A549 (cell line): ENCODE measurements around the gene ITGA8. TPM values are rescaled to one million over a fixed set of nuclear protein-coding genes. Genes with fewer than 3 reads are reported as not detected.

Experiments used
- ATAC-seq, 2 experiments: fragments of 200-7000 bp in 1 of 2; fragments of >200 bp in 1 of 2; cut with Nextera tagmentation in 1 of 2; cut with Tn5 transposase in 1 of 2; 3 replicates each; pipeline versions ENCODE4 v1.8.0 to v1.9.1; 2018 to 2020; ENCODE audit warnings: mild to moderate bottlenecking in 1 of 2, moderate library complexity in 1 of 2
- CTCF ChIA-PET: fragments of 300-600 bp; sonication (Branson Sonifier 250); formaldehyde crosslinking; extraction: SDS; loops from one replicate; lab custom pipeline; 2021; ENCODE audit warnings: antibody characterized with exemption, inconsistent platforms; lab: Yijun Ruan, JAX
- POLR2A ChIA-PET: fragments of 350-600 bp; formaldehyde crosslinking; extraction: SDS; loops from one replicate; lab custom pipeline; 2021; ENCODE audit warnings: antibody characterized with exemption, inconsistent platforms; lab: Yijun Ruan, JAX
- DNase-seq, 2 experiments: peaks; one replicate each; pipeline versions ENCODE4 v3.0.0 to v3.0.0-alpha.2; 2011 to 2016; ENCODE audit warnings: low read depth in 1 of 2, low spot score in 1 of 2
- FAIRE-seq: peaks from 2 replicates; lab custom pipeline; 2011; peaks lifted over from hg19 to GRCh38; lab: Jason Lieb, UNC
- H3K27ac ChIP-seq, 2 experiments: fragments of >200 bp; sonication (Bioruptor Twin); formaldehyde crosslinking; 3 replicates each; pipeline ENCODE4 v1.5.1; 2016 to 2017
- H3K4me1 ChIP-seq: fragments of >200 bp; sonication (Bioruptor Twin); formaldehyde crosslinking; 3 replicates; pipeline ENCODE4 v1.6.1; 2016
- H3K4me2 ChIP-seq: fragments of >200 bp; sonication (Bioruptor Twin); formaldehyde crosslinking; 3 replicates; pipeline ENCODE4 v1.6.1; 2016
- H3K4me3 ChIP-seq: fragments of >200 bp; sonication (Bioruptor Twin); formaldehyde crosslinking; 3 replicates; pipeline ENCODE4 v1.5.1; 2016
- H3K9me3 ChIP-seq: fragments of >200 bp; sonication (Bioruptor Twin); formaldehyde crosslinking; 3 replicates; pipeline ENCODE4 v1.6.1; 2016
- BHLHE40 ChIP-seq: IDR thresholded peaks from 2 replicates; pipeline ENCODE4 v1.6.1; 2012; ENCODE audit warnings: low read depth, low read length, inconsistent platforms
- CBX2 ChIP-seq: fragments of 200-600 bp; sonication (generic); IDR thresholded peaks from 2 replicates; pipeline ENCODE4 v1.6.1; 2016; ENCODE audit warnings: low read depth, mild to moderate bottlenecking, borderline replicate concordance
- CHD2 ChIP-seq: fragments of 150-350 bp; IDR thresholded peaks from 2 replicates; pipeline ENCODE4 v1.6.1; 2014; ENCODE audit warnings: low read length; ENCODE audit not compliant: partially characterized antibody
- E2F6 ChIP-seq: IDR thresholded peaks from 2 replicates; pipeline ENCODE4 v1.6.1; 2012; ENCODE audit warnings: low read depth, borderline replicate concordance
- EHF ChIP-seq: fragments of 250-450 bp; sonication (Bioruptor Pico); IDR thresholded peaks from 2 replicates; pipeline ENCODE4 v1.5.0; 2020; ENCODE audit warnings: mild to moderate bottlenecking
- FOSL2 ChIP-seq, 2 experiments: fragments of 450-650 bp in 1 of 2; fragments of >200 bp in 1 of 2; sonication (Bioruptor Twin) in 1 of 2; formaldehyde crosslinking; IDR thresholded peaks; 2 replicates each; pipeline versions ENCODE4 v1.5.0 to v1.6.1; 2016 to 2020; ENCODE audit warnings: mild to moderate bottlenecking in 1 of 2, moderate library complexity in 1 of 2
- GATA3 ChIP-seq: IDR thresholded peaks from 2 replicates; pipeline ENCODE4 v1.6.1; 2012; ENCODE audit warnings: borderline replicate concordance
- HOXA7 ChIP-seq: fragments of 250-450 bp; sonication (Bioruptor Pico); IDR thresholded peaks from 2 replicates; pipeline ENCODE4 v1.5.0; 2020; ENCODE audit warnings: mild to moderate bottlenecking, moderate library complexity
- HOXB13 ChIP-seq: fragments of 250-450 bp; sonication (Bioruptor Pico); IDR thresholded peaks from 2 replicates; pipeline ENCODE4 v1.5.0; 2020; ENCODE audit warnings: low read depth, mild to moderate bottlenecking, moderate library complexity
- MAFK ChIP-seq: fragments of 450-650 bp; IDR thresholded peaks from 2 replicates; pipeline ENCODE4 v1.6.1; 2014; ENCODE audit not compliant: partially characterized antibody
- MYC ChIP-seq: IDR thresholded peaks from 2 replicates; pipeline ENCODE4 v1.6.1; 2012; ENCODE audit warnings: mild to moderate bottlenecking, inconsistent platforms, low read length, improper control_type of control experiment, borderline replicate concordance
- NFE2L2 ChIP-seq: fragments of 150-350 bp; conservative IDR thresholded peaks from 2 replicates; pipeline ENCODE4 v1.6.1; 2014; ENCODE audit warnings: low read length
- PBX3 ChIP-seq: IDR thresholded peaks from 2 replicates; pipeline ENCODE4 v1.6.1; 2012
- RAD21 ChIP-seq, 2 experiments: fragments of >200 bp in 1 of 2; sonication (Bioruptor Twin) in 1 of 2; formaldehyde crosslinking in 1 of 2; IDR thresholded peaks in 1 of 2; conservative IDR thresholded peaks in 1 of 2; 2 replicates in 1 of 2; 3 replicates in 1 of 2; pipeline ENCODE4 v1.6.1; 2012 to 2018; ENCODE audit warnings: inconsistent platforms in 1 of 2
- RARB ChIP-seq: fragments of 250-450 bp; sonication (Bioruptor Pico); IDR thresholded peaks from 2 replicates; pipeline ENCODE4 v1.8.0; 2021; ENCODE audit warnings: mild to moderate bottlenecking, moderate library complexity
- RFX5 ChIP-seq: fragments of 450-650 bp; IDR thresholded peaks from 2 replicates; pipeline ENCODE4 v1.7.1; 2014; ENCODE audit warnings: antibody characterized with exemption, mild to moderate bottlenecking, moderate library complexity
- SMC3 ChIP-seq: fragments of >200 bp; sonication (Bioruptor Twin); formaldehyde crosslinking; IDR thresholded peaks from 3 replicates; pipeline ENCODE4 v1.6.1; 2018; ENCODE audit warnings: inconsistent platforms
- SREBF2 ChIP-seq: fragments of 450-650 bp; IDR thresholded peaks from 2 replicates; pipeline ENCODE4 v1.6.1; 2014; ENCODE audit warnings: mild to moderate bottlenecking, moderate library complexity
- TFCP2L1 ChIP-seq: fragments of 250-450 bp; sonication (Bioruptor Pico); IDR thresholded peaks from 2 replicates; pipeline ENCODE4 v1.5.0; 2021; ENCODE audit warnings: mild to moderate bottlenecking
- TP53 ChIP-seq: fragments of 250-450 bp; sonication (Bioruptor Pico); IDR thresholded peaks from 2 replicates; pipeline ENCODE4 v1.5.0; 2021; ENCODE audit warnings: mild to moderate bottlenecking, moderate library complexity
- ZC3H11A ChIP-seq: fragments of 450-650 bp; IDR thresholded peaks from 2 replicates; pipeline ENCODE4 v1.6.1; 2014; ENCODE audit warnings: antibody characterized with exemption, mild to moderate bottlenecking
- WGBS: methylation state at CpG from one replicate; pipeline ENCODE4 v1.1.6; 2017; ENCODE audit errors: missing lambda C conversion rate; 5-methylcytosine and 5-hydroxymethylcytosine counted together
- polyA plus RNA-seq, 4 experiments: library from polyadenylated mRNA; depleted of rRNA in 3 of 4; stranded (reverse); fragments of >200 nt; fragmentation: RNase III in 1 of 4; extraction: RNeasy Plus Mini Kit Qiagen cat#74134 plus additional on column Dnase treatment in 1 of 4; gene quantifications; 2 replicates in 3 of 4; 3 replicates in 1 of 4; pipeline ENCODE4 v1.2.3, GENCODE V29; 2011 to 2017

Gene ITGA8
- polyA plus RNA-seq, 2 of the 4 experiments (the other 2 are of a cell fraction) = 0.12 TPM; not detected in 1

GRCh38 chr10:15601819-15602218 is 117.9 kb downstream of the ITGA8 start:
- TF ChIP-seq NFE2L2 (no peak), SMC3 (no peak), GATA3 (no peak), SREBF2 (no peak), MYC (no peak), FOSL2 (IDR thresholded peaks at IDR 0.05) (no peak), FOSL2 (CRISPR knock-in tag; IDR thresholded peaks at IDR 0.05) (no peak), HOXB13 (CRISPR knock-in tag) (no peak), RFX5 (no peak), CBX2 (no peak)
- TF ChIP-seq, all 56 proteins: peak for 0
- DNase-seq (no peak), ATAC-seq (no peak), FAIRE-seq (no peak)
- CTCF ChIA-PET = no interaction called here
- H3K9me3 ChIP-seq = no peaks in the 10 kb centered on the region
- 5% methylated on average over 1 of the region's 1 CpG for WGBS
- no peak overlapping the region for H3K4me2 ChIP-seq
- no peaks in the 10 kb centered on the region for H3K4me1 ChIP-seq
- POLR2A ChIA-PET = no interaction called here
- H3K27ac ChIP-seq = no peak overlapping the region
- H3K4me3 ChIP-seq = no peak overlapping the region

- TF ChIP-seq SMC3 (no peak), BHLHE40 (no peak), E2F6 (no peak), EHF (CRISPR knock-in tag) (no peak), ZC3H11A (no peak), RARB (no peak), HOXA7 (CRISPR knock-in tag) (no peak), TP53 (no peak)
- no peak overlapping the region for H3K4me3 ChIP-seq
- ChIA-PET POLR2A (no interaction called here), CTCF (no interaction called here)
- H3K27ac ChIP-seq = no peak overlapping the region
- no peak overlapping the region for H3K4me2 ChIP-seq
- H3K9me3 ChIP-seq = no peaks in the 10 kb centered on the region
- H3K4me1 ChIP-seq = no peaks in the 10 kb centered on the region
- ATAC-seq = no peak
- FAIRE-seq = no peak
- DNase-seq = no peak
Observed at GRCh38 chr10:15595260-15595659, 124.5 kb downstream of the ITGA8 start.

GRCh38 chr10:15591937-15592336 is 127.8 kb downstream of the ITGA8 start:
- Histone ChIP-seq H3K4me2 (no peak overlapping the region), H3K4me1 (no peaks in the 10 kb centered on the region), H3K9me3 (no peaks in the 10 kb centered on the region), H3K27ac (no peak overlapping the region), H3K4me3 (no peak overlapping the region)
- POLR2A ChIA-PET = no interaction called here
- CTCF ChIA-PET = no interaction called here
- DNase-seq (no peak), ATAC-seq (no peak), FAIRE-seq (no peak)
- 9% methylated on average over 4 of the region's 4 CpGs for WGBS
- no peak for TF ChIP-seq MAFK
- TF ChIP-seq EHF (CRISPR knock-in tag) = no peak

- WGBS = 38% methylated on average over 2 of the region's 2 CpGs
- ChIA-PET CTCF (no interaction called here), POLR2A (no interaction called here)
- Histone ChIP-seq H3K9me3 (no peaks in the 10 kb centered on the region), H3K4me1 (no peaks in the 10 kb centered on the region), H3K4me2 (no peak overlapping the region), H3K27ac (no peak overlapping the region), H3K4me3 (no peak overlapping the region)
- FAIRE-seq (no peak), DNase-seq (no peak), ATAC-seq (no peak)
- TF ChIP-seq RAD21 (conservative IDR thresholded peaks at IDR 0.05 in 1 of 2, IDR thresholded peaks at IDR 0.05 in 1 of 2) = no peak
- no peak for TF ChIP-seq MAFK
- TF ChIP-seq CHD2 = no peak
- no peak for TF ChIP-seq TFCP2L1 (CRISPR knock-in tag)
- TF ChIP-seq PBX3 = no peak
Observed at GRCh38 chr10:15591431-15591830, 128.3 kb downstream of the ITGA8 start.
